ENCODE measurements around the gene IFT81. TPM values are rescaled to one million over a fixed set of nuclear protein-coding genes. Genes with fewer than 3 reads are reported as not detected.
"Not testable (repeated sequence)": the region's sequence is repeated elsewhere in the genome, so short reads cannot be mapped to it uniquely, and the experiment has no call there.

IFT81 gene
- total RNA-seq, 4 donors from 2014 or later: 6.8 to 12.6 (median 9.7) TPM

DNA sequence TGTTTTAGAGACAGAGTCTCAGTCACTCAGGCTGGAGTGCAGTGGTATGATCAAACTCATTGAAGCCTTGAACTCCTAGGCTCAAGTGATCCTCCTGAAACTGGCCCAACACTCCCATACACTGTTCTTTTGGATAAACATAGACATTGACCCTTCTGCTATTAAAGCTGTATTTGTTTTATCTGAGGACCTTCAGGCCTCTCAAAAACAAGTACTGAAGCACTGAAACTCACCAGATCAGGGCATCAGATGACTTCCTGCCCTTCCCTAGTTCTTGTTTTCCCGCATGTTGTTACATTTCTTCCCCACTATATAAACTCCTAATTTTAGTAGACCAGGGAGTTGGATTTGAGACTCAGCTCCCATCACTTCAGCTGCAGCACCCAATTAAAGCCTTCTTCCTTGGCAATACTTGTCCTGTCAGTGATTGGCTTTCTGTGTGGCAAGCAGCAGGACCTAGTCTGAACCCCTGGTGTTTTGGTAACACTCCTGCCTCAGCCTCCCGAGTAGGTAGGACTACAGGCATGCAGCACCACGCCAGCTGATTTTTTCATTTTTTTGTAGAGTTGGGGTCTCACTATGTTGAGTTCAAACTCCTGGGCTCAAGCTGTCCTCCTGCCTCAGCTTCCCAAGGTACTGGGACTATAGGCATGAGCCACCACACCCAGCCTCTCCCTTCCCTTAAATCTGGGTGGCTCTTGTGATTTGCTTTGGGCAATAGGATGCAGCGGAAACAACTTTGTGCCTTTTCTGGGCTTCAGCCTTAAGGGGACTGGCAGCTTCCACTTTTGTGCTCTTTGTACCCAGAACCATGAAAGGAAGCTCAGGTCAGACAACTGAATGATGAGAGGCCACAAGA lies 12.5 kb upstream of the IFT81 start:
- no peak overlapping the region for H3K4me3 ChIP-seq (ENCODE audit: low read depth, poor library complexity, severe bottlenecking)
- no peak for TF ChIP-seq POLR2A (IDR thresholded peaks at IDR 0.05)
- intact Hi-C loops (cut with DNase I; ENCODE audit: low total_unique reads): no loop called here
- peak in 1 of 2 donors; percentile 42 for DNase-seq (ENCODE audit: low spot score in 2 of 2)
- 69 to 97% methylated on average over 4 of the region's 4 CpGs for WGBS, 2 donors

- no peak overlapping the region for H3K4me3 ChIP-seq (ENCODE audit: low read depth, poor library complexity, severe bottlenecking)
- DNase-seq (ENCODE audit: low spot score in 2 of 2): peak in 1 of 2 donors; percentile 52
- WGBS, 2 donors: 93 to 98% methylated on average over 6 of the region's 6 CpGs
- intact Hi-C loops (cut with DNase I; ENCODE audit: low total_unique reads): no loop called here
- TF ChIP-seq POLR2A (IDR thresholded peaks at IDR 0.05): no peak
- TF ChIP-seq, protein P1, sequence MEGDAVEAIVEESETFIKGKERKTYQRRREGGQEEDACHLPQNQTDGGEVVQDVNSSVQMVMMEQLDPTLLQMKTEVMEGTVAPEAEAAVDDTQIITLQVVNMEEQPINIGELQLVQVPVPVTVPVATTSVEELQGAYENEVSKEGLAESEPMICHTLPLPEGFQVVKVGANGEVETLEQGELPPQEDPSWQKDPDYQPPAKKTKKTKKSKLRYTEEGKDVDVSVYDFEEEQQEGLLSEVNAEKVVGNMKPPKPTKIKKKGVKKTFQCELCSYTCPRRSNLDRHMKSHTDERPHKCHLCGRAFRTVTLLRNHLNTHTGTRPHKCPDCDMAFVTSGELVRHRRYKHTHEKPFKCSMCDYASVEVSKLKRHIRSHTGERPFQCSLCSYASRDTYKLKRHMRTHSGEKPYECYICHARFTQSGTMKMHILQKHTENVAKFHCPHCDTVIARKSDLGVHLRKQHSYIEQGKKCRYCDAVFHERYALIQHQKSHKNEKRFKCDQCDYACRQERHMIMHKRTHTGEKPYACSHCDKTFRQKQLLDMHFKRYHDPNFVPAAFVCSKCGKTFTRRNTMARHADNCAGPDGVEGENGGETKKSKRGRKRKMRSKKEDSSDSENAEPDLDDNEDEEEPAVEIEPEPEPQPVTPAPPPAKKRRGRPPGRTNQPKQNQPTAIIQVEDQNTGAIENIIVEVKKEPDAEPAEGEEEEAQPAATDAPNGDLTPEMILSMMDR (IDR thresholded peaks at IDR 0.05): no peak
Measured at GRCh38 chr12:110112335-110112660, 11.9 kb upstream of the IFT81 start.

DNA sequence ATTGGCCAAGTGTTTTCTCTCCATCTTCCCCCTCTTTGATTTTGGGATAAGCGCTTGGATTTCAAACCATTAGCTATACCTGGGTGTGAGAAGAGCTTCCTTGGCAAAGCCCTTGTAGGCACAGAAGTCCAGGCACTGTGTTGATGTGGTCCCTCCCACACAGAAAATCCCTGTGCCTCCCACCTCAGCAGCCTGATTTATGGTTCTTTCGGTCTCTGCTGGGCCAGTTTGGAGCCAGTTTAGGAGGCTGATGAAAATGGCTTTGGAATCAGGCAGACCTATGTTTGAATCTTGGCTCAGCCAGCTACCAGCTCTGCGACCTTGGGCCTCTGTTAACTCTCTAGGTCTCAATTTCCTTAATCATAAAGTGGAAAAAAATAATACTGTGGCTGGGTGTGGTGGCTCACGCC lies 9.6 kb upstream of the IFT81 start:
- 79 to 84% methylated on average over 4 of the region's 4 CpGs for WGBS, 2 donors
- no peak overlapping the region for H3K4me3 ChIP-seq (ENCODE audit: low read depth, poor library complexity, severe bottlenecking)
- intact Hi-C loops (cut with DNase I; ENCODE audit: low total_unique reads): no loop called here
- TF ChIP-seq, protein P1 (IDR thresholded peaks at IDR 0.05): no peak
- no peak for TF ChIP-seq POLR2A (IDR thresholded peaks at IDR 0.05)
- no peak for DNase-seq (ENCODE audit: low spot score in 2 of 2)

- 97 to 99% methylated on average over 4 of the region's 4 CpGs for WGBS, 2 donors
Measured at GRCh38 chr12:110115675-110116074, 8.5 kb upstream of the IFT81 start.

GRCh38 chr12:110116623-110117022 lies 7.5 kb upstream of the IFT81 start:
- intact Hi-C loops (cut with DNase I; ENCODE audit: low total_unique reads): no loop called here
- peak in 1 of 2 donors; percentile 66 for DNase-seq (ENCODE audit: low spot score in 2 of 2)
- TF ChIP-seq POLR2A (IDR thresholded peaks at IDR 0.05): no peak
- TF ChIP-seq, protein P1 (IDR thresholded peaks at IDR 0.05): no peak
- H3K4me3 ChIP-seq (ENCODE audit: low read depth, poor library complexity, severe bottlenecking): no peak overlapping the region
- WGBS, 2 donors: 92 to 94% methylated on average over 7 of the region's 7 CpGs

More at GRCh38 chr12:110115675-110116074, 8.5 kb upstream of the IFT81 start:
- DNase-seq (ENCODE audit: low spot score in 2 of 2): peak in 1 of 2 donors; percentile 72
- intact Hi-C loops (cut with DNase I; ENCODE audit: low total_unique reads): no loop called here
- no peak overlapping the region for H3K4me3 ChIP-seq (ENCODE audit: low read depth, poor library complexity, severe bottlenecking)
- TF ChIP-seq, protein P1 (IDR thresholded peaks at IDR 0.05): no peak
- no peak for TF ChIP-seq POLR2A (IDR thresholded peaks at IDR 0.05)

GRCh38 chr12:110117210-110117609 lies 6.9 kb upstream of the IFT81 start:
- intact Hi-C loops (cut with DNase I; ENCODE audit: low total_unique reads): not testable (repeated sequence)
- 70 to 72% methylated on average over 8 of the region's 8 CpGs for WGBS, 2 donors

More at GRCh38 chr12:110117210-110117609, 6.9 kb upstream of the IFT81 start:
- H3K4me3 ChIP-seq (ENCODE audit: low read depth, poor library complexity, severe bottlenecking): not testable (repeated sequence)
- peak in 1 of 2 donors; percentile 57 for DNase-seq (ENCODE audit: low spot score in 2 of 2)
